Motor neuron (in vitro differentiated cells): ENCODE results near the gene CUL9. TPM values are rescaled to one million over a fixed set of nuclear protein-coding genes. Genes with fewer than 3 reads are reported as not detected.

Experiments
- ATAC-seq, 8 experiments: fragments of 200-7000 bp; cut with Tn5 transposase; replicated peaks in 6 of 8; 2 replicates each; pipeline ENCODE4 v1.8.0; 2021; ENCODE audit warnings: mild to moderate bottlenecking in 8 of 8, moderate library complexity in 8 of 8
- H3K27ac ChIP-seq, 2 donors: fragments of 250-450 bp; sonication (Bioruptor Pico); 2 replicates each; pipeline ENCODE4 v1.9.0; 2021; ENCODE audit warnings: antibody characterized with exemption in 2 of 2, mild to moderate bottlenecking in 2 of 2, moderate library complexity in 1 of 2
- H3K4me1 ChIP-seq, 2 donors: fragments of 250-450 bp; sonication (Bioruptor Pico); replicated peaks in 1 of 2; 2 replicates each; pipeline ENCODE4 v1.6.1; 2021; ENCODE audit warnings: antibody characterized with exemption in 2 of 2, mild to moderate bottlenecking in 2 of 2, moderate library complexity in 1 of 2
- H3K4me3 ChIP-seq, 5 donors: fragments of 250-450 bp; sonication (Bioruptor Pico); 2 replicates each; pipeline ENCODE4 v1.9.0; 2021; ENCODE audit warnings: antibody characterized with exemption in 5 of 5, mild to moderate bottlenecking in 5 of 5, moderate library complexity in 4 of 5
- WGBS, 10 experiments: fragments of 450-650 bp; shearing (Covaris generic); methylation state at CpG; one replicate each; pipeline ENCODE4 v1.0.0; 2022; 5-methylcytosine and 5-hydroxymethylcytosine counted together
- in situ Hi-C, 9 experiments: fragments of 400-800 bp; cut with MboI; loops; one replicate each; pipeline ENCODE4 v1.15.0; 2021; ENCODE audit warnings: low sequenced_read_pairs in 9 of 9, low pct_unique_long_range_greater_than_20kb in 2 of 9; ENCODE audit not compliant: unreplicated experiment in 9 of 9
- total RNA-seq, 8 experiments: library from RNA; unstranded; fragments of 300-600 nt; gene quantifications; 2 replicates each; pipeline versions ENCODE4 v1.2.3 to v1.2.4, GENCODE V29; 2022

The CUL9 gene
- total RNA-seq, 8 experiments from 2014 or later: 15.3 to 70.3 (median 23.3) TPM

GRCh38 chr6:43149265-43149664 is 32.7 kb upstream of the CUL9 start:
- WGBS, 10 experiments: 60 to 100% (median 100%) methylated on average over 1 of the region's 1 CpG; no CpG with 5 or more reads in 4 of the 10 experiments
- Histone ChIP-seq H3K4me1 (no peaks in the 10 kb centered on the region), H3K4me3 (no peak overlapping the region), H3K27ac (no peak overlapping the region)
- ATAC-seq: no peak
- in situ Hi-C loops: loop anchor here in 3 of 9 experiments (10.0 to 25.0 kb wide), 2 partner anchors 74 to 237 kb away; partner anchors contain the start of genes PTCRA (in 3 of the 3) and PTK7 (in 1 of the 3)

GRCh38 chr6:43150051-43150751 is 31.8 kb upstream of the CUL9 start:
- in situ Hi-C loops: no loop called here
- no peak overlapping the region for H3K4me3 ChIP-seq
- ATAC-seq: no peak
- no peaks in the 10 kb centered on the region for H3K4me1 ChIP-seq
- H3K27ac ChIP-seq: no peak overlapping the region
- 80 to 100% (median 87%) methylated on average over 1 to 6 of the region's 7 CpGs; no CpG with 5 or more reads in 3 of the 10 experiments for WGBS, 10 experiments

GRCh38 chr6:43159599-43159998 is 22.4 kb upstream of the CUL9 start:
- WGBS, 10 experiments: 55 to 100% (median 84%) methylated on average over 1 to 6 of the region's 11 CpGs; no CpG with 5 or more reads in 4 of the 10 experiments
- no peak overlapping the region for H3K4me3 ChIP-seq
- H3K4me1 ChIP-seq: no peaks in the 10 kb centered on the region
- in situ Hi-C loops: no loop called here
- ATAC-seq: no peak
- no peak overlapping the region for H3K27ac ChIP-seq

- in situ Hi-C loops: no loop called here
- no peaks in the 10 kb centered on the region for H3K4me1 ChIP-seq
- no peak overlapping the region for H3K27ac ChIP-seq
- no peak for ATAC-seq
- no peak overlapping the region for H3K4me3 ChIP-seq
These were observed 18.1 kb upstream of the CUL9 start for GRCh38 chr6:43163899-43164298.

GRCh38 chr6:43170417-43170930 is 11.5 kb upstream of the CUL9 start:
- H3K27ac ChIP-seq: peak overlapping the region; percentile 76 to 77
- H3K4me3 ChIP-seq: peak overlapping the region; percentile 47 to 81 (median 65)
- ATAC-seq: peak; percentile 39 to 58 (median 46)
- H3K4me1 ChIP-seq: peaks cover 20 to 21% of the 10 kb centered on the region in 2 donors
- in situ Hi-C loops: no loop called here
- WGBS, 10 experiments: 0% methylated on average over 1 to 9 of the region's 18 CpGs; no CpG with 5 or more reads in 1 of the 10 experiments

GRCh38 chr6:43170931-43171706 is 10.9 kb upstream of the CUL9 start, which contains the start of gene SRF:
TSS of gene SRF (plus strand) at chr6:43171269. CDS start at chr6:43171657, 388 bp downstream.
- peaks cover 20 to 21% of the 10 kb centered on the region in 2 donors for H3K4me1 ChIP-seq
- H3K4me3 ChIP-seq: peak within 1 kb of the TSS; percentile 62 to 81 (median 70)
- 0 to 5% (median 0%) methylated on average over 1 to 16 of the region's 83 CpGs; no CpG with 5 or more reads in 3 of the 10 experiments for WGBS, 10 experiments
- peak within 1 kb of the TSS; percentile 79 to 80 for H3K27ac ChIP-seq
- in situ Hi-C loops: no loop called here
- peak; percentile 56 to 76 (median 72) for ATAC-seq

- 0 to 3% (median 0%) methylated on average over 2 to 19 of the region's 57 CpGs; no CpG with 5 or more reads in 7 of the 10 experiments for WGBS, 10 experiments
- peaks cover 20 to 21% of the 10 kb centered on the region in 2 donors for H3K4me1 ChIP-seq
- peak overlapping the region; percentile 62 to 81 (median 70) for H3K4me3 ChIP-seq
- in situ Hi-C loops: no loop called here
- peak in 1 of 8 experiments; percentile 0 for ATAC-seq
- H3K27ac ChIP-seq: peak overlapping the region; percentile 79 to 80
These were observed 10.3 kb upstream of the CUL9 start for GRCh38 chr6:43171707-43172103.

GRCh38 chr6:43172104-43173007 is 9.6 kb upstream of the CUL9 start:
- 0 to 7% (median 0%) methylated on average over 1 to 14 of the region's 46 CpGs; no CpG with 5 or more reads in 3 of the 10 experiments for WGBS, 10 experiments
- H3K4me3 ChIP-seq: peak overlapping the region; percentile 62 to 81 (median 70)
- in situ Hi-C loops: no loop called here
- peak in 3 of 8 experiments; percentile 0 to 1 (median 1) for ATAC-seq
- H3K4me1 ChIP-seq: peaks cover 20 to 21% of the 10 kb centered on the region in 2 donors
- peak overlapping the region; percentile 79 to 80 for H3K27ac ChIP-seq

GRCh38 chr6:43173591-43174262 is 8.3 kb upstream of the CUL9 start:
- H3K4me3 ChIP-seq: peak overlapping the region; percentile 25 to 81 (median 45)
- WGBS, 10 experiments: 0 to 90% (median 40%) methylated on average over 1 to 2 of the region's 11 CpGs; no CpG with 5 or more reads in 3 of the 10 experiments
- H3K27ac ChIP-seq: peak overlapping the region; percentile 70 to 86
- in situ Hi-C loops: no loop called here
- H3K4me1 ChIP-seq: peaks cover 20 to 21% of the 10 kb centered on the region in 2 donors
- ATAC-seq: no peak

- H3K27ac ChIP-seq: peak overlapping the region; percentile 70 to 86
- ATAC-seq: peak; percentile 48 to 73 (median 69)
- WGBS, 10 experiments: 0 to 8% (median 2%) methylated on average over 2 to 15 of the region's 32 CpGs; no CpG with 5 or more reads in 4 of the 10 experiments
These were observed 7.5 kb upstream of the CUL9 start for GRCh38 chr6:43174263-43175112.

More at GRCh38 chr6:43174263-43175112, 7.5 kb upstream of the CUL9 start:
- in situ Hi-C loops: no loop called here
- Histone ChIP-seq H3K4me1 (peaks cover 20 to 21% of the 10 kb centered on the region in 2 donors), H3K4me3 (peak overlapping the region; percentile 25 to 81 (median 45))
